ENCODE measurements around the gene IL13.
"Not testable (repeated sequence)": the region's sequence is repeated elsewhere in the genome, so short reads cannot be mapped to it uniquely, and the experiment has no call there.

IL13 gene

DNA sequence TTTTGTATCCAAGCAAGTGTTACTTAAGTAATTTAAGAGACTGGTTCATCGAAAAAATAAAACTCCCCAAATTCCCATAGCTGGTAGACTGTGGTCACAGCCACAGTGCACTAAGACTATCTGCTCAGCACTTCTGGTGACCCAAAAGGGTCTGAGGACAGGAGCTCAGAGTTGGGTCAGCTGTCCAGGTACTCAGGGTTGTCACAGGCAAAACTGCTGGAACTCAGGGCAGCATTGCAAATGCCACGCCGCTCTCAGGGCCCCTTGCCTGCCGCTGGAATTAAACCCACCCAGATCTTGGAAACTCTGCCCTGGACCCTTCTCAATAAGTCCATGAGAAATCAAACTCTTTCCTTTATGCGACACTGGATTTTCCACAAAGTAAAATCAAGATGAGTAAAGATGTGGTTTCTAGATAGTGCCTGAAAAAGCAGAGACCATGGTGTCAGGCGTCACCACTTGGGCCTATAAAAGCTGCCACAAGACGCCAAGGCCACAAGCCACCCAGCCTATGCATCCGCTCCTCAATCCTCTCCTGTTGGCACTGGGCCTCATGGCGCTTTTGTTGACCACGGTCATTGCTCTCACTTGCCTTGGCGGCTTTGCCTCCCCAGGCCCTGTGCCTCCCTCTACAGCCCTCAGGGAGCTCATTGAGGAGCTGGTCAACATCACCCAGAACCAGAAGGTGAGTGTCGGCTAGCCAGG, at the start of gene IL13:
TSS of gene IL13 (plus strand) at position 498 of the 705 bp plus-strand sequence. CDS start at position 512, 14 bp downstream.
- DNase-seq, result no peak

DNA sequence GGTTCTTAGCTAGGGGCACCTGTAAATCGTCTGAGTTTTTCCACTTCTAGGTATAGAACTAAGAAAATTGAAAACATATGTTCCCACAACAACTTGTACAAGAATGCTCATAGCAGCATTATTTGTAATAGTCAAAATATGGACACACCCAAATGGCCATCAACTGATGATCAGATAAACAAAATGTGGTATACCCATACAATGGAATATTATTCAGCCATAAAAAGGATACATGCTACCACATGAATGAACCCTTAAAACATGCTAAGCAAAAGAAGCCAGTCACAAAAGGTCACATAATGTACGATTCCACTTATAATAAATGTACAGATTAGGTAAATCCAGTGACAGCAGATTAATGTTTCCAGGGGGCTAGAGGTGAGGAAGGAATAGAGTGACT, 46.0 kb upstream of the IL13 start:
- DNase-seq, result no peak

DNA sequence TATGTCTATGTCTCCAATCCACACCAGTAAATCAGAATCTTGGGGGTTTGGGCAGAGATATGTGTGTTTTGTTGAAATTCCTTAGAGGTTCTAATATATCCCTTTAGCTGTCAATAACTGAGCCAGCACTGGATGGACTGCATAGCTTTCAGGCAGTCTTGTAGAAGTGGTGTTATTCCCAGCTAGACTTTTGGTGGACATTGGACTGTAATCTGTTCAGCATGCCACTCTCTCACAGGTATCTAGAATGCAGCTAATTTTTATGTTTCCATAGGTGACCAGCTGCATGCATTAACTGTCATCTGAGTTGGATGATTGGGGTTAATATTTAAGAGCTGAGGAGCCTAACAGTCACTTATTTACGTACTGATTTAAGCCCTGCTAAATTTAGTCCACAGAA, 45.1 kb upstream of the IL13 start:
- DNase-seq, result no peak

DNA sequence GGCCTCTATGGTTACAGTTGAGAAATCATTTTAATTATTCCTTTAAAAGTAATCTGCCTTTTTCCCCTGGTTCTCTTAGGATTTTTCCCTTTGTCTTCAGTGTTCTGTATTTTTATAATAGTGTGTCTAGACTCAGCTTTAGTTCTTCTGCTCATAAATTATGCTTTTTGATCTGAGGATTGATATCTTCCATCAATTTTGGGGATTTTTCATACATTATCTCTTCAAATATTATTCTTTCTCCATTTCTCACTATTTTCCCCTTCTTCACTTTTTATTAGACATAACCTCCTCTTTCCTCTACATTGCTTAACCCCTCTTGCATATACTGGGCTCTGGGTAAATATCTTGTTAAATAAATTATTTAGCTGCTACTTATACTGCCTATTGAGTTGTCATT, 36.3 kb upstream of the IL13 start:
- DNase-seq, result no peak

GRCh38 chr5:132622608-132623007, 35.4 kb upstream of the IL13 start:
- no peak for DNase-seq

- no peak for DNase-seq
These were observed 30.5 kb upstream of the IL13 start for GRCh38 chr5:132627470-132627869.

DNA sequence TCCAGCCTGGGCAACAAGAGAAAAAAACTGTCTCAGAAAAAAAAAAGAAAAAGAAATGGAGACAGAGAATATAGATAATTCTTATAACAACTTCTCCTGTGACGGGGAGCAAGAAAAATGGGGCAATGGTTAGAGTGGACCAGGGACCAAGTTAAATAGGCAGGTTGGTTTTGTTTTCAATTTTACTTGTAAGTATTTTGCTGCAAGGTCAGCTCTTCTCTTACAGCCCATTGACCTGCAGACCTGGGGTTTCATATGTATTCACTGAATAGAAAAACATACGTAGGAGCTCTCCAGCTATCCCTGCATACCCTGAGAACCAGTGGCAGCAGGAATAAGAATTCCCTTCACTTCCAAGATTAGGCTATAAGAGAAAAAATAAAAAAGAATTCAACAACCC, 29.2 kb upstream of the IL13 start:
- DNase-seq, result no peak

DNA sequence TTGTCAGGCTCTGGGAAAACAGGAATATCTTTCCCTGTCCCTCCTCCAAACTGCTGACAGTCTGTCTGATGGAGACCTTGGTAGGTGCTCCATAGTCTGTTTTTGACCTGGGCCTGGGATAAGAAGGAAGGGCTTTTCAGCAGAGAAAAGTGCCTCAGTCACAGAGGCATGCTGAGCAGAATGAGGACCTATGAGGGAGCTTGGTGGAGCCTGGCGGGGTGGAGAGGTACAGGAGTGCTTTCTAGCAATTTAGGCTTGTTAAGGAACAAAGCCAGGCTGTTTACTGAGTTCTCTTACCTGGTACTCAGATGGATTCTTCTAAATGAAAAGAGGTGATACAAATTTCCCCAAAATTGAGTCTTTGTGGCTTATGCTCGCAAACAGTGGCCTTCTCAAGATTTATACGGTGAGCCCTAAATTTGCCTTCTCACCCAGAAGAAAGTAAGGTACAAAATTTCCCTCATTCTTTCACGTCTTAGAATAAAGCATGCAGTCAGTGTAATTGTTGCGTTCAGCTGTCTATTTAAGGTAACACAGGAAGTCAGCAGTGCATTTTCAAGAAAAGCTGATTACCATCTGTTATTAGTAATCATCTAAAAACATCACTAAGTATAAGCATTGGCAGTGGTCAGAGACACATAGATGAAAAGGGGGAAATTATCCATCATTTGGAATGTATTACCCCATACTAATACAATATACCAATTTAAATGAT, 28.6 kb upstream of the IL13 start:
- DNase-seq, result no peak

DNA sequence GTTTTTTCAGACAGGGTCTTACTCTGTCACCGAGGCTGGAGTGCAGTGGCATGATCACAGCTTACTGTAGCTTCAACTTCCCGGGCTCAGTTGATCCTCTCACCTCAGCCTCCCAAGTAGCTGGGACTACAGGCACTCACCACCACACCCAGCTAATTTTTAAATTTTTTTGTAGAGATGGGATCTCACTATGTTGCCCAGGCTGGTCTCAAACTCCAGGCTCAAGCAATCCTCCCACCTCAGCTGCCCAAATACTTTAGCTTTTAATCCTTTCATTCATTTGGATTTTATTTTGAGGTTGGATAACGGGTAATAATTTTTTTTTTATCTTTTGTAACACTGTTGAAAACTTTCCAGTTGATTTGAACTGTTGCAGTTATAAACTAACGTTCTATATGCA, 24.4 kb upstream of the IL13 start:
- not testable (repeated sequence) for DNase-seq

- DNase-seq, result no peak
These were observed 22.1 kb upstream of the IL13 start for GRCh38 chr5:132635873-132636272.

DNA sequence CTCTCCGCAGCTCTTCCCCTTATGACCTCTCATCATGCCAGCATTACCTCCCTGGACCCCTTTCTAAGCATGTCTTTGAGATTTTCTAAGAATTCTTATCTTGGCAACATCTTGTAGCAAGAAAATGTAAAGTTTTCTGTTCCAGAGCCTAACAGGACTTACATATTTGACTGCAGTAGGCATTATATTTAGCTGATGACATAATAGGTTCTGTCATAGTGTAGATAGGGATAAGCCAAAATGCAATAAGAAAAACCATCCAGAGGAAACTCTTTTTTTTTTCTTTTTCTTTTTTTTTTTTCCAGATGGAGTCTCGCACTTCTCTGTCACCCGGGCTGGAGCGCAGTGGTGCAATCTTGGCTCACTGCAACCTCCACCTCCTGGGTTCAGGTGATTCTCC, 20.7 kb upstream of the IL13 start:
- DNase-seq, result no peak

DNA sequence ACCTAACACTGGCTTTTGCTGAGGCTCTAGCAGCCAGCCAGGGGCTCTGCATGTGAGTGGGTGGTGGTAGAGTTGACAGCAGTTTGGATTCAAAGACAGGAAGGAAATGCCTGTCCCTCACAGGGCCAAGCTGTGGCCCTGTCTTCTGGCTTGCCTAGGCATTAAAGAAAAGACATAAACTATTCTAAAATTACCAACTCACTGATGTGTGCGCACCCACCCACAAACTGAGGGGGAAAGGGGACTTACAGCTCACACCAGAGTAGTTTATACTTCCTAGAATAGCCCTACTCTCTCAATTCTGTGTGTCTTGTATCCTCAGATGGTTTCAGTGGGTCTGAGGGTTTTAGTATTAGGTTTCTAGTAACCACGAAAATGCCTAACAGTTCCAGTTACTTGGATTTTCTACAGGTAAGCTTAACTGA, 18.3 kb upstream of the IL13 start:
- DNase-seq, result no peak

DNA sequence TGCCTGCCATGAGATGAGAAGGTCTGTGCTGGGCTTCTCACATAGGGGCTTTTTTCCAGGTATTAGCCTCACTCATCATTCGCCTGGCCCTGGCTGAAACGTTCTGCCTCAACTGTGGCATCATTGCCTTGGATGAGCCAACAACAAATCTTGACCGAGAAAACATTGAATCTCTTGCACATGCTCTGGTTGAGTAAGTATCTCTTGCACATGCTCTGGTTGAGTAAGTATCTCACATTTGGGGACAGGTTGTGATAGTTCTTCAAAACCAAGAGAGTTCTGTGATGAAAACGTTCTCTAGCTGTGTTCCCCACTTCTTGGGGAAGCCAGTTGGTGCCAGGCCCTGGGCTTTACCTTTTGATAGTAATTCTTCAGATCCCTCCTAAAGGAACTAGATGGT, 17.4 kb upstream of the IL13 start:
- DNase-seq, result no peak

- DNase-seq, result no peak
These were observed 16.7 kb upstream of the IL13 start for GRCh38 chr5:132641241-132641723.

DNA sequence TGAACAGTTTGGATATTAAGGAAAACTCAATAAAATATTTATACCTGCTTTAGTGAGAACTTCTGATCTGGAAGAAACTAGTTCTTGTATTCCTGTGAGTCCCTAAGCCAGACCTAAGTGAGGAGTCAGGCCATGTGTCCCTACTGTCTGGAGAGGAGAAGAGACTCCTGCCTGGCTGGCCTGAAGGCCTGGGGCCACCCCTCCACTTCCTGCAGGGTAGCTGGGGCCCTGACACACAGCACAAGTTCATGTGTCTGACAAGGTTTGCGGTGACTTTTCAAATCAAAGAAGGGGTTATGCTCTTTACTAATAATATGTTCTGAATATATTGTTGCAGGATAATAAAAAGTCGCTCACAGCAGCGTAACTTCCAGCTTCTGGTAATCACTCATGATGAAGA, 16.1 kb upstream of the IL13 start:
- no peak for DNase-seq

- no peak for DNase-seq
These were observed 13.8 kb upstream of the IL13 start for GRCh38 chr5:132644177-132644576.

DNA sequence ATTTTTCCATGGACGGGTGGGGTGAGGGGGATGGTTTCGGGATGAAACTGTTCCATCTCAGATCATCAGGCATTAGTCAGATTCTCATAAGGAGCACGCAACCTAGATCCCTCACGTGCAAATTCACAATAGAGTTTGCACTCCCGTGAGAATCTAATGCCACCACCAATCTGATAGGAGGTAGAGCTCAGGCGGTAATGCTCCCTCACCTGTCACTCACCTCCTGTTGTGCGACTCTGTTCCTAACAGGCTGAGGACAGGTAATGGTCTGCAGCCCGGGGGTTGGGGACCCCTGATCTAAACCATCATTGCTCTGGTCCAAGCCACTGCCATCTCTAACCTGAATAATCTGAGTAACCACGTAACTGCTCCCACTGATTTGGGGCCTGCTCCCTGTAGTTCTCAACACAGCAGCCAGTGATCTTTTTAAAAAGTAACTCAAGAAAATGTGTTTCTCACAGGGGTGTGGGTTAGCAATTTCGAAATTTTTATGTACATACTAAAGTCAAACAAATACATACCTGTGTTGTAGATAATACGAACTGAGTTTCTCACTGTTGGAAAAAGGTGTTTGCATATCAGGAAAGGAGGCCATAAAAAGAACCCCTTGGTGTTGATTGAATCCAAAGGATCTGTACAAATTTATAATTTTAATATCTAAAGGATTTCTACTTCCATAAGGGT, 11.2 kb upstream of the IL13 start:
- no peak for DNase-seq

DNA sequence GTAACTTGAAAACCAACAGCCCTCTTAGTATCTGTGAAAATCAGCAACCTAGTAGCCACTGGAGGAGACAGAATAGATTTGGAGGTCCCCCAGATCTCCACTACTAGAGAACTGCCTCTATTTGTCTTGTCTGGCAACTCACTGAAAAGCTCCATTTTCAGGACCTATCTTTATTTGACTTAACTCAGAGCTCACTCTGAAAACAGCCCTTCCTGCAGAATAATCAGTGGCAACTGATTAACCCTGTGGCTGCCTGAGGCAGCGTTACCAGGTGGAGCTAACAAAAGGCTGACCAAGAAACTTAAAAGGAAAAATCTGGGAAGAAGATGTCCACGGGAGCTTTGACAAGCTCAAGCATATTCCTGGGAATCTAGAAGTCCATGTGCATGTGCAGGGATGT, 10.5 kb upstream of the IL13 start:
- DNase-seq, result no peak

DNA sequence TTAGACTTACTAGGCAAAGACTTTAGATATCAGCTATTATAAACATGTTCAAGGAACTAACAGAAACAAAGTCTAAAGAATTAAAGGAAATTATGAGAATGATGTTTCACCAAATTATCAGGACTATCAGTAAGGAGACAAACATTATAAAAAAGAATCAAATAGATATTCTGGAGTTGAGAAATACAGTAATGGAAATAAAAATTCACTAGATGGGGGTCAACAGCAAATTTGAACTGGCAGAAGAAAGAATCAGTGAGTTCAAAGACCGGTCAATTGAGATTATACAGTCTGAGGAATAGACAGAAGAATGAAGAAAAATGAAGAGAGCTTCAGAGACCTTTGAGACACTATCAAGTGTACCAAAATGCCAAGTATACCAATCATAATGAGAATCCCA, 9.6 kb upstream of the IL13 start:
- no peak for DNase-seq

GRCh38 chr5:132651838-132652469, 6.0 kb upstream of the IL13 start:
- no peak for DNase-seq

DNA sequence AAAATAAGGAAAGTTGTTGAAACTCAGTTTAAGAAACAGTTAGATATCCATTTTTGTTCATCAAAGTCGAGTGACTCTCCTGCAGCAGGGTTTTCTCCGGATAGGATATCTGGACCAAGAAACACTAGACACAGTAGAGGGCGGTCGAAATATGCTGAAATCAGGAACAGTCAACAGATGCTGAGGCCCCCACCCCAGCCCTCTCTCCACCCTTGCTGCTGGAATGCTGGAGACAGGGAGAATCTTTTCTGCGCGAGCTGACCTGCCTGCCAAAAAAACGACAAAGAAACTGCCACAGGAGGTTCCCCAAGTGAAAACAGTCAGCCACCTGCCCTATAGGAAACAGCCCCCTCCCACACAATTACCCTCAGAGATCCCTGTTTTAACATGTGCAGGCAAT, 4.3 kb upstream of the IL13 start:
- no peak for DNase-seq

DNA sequence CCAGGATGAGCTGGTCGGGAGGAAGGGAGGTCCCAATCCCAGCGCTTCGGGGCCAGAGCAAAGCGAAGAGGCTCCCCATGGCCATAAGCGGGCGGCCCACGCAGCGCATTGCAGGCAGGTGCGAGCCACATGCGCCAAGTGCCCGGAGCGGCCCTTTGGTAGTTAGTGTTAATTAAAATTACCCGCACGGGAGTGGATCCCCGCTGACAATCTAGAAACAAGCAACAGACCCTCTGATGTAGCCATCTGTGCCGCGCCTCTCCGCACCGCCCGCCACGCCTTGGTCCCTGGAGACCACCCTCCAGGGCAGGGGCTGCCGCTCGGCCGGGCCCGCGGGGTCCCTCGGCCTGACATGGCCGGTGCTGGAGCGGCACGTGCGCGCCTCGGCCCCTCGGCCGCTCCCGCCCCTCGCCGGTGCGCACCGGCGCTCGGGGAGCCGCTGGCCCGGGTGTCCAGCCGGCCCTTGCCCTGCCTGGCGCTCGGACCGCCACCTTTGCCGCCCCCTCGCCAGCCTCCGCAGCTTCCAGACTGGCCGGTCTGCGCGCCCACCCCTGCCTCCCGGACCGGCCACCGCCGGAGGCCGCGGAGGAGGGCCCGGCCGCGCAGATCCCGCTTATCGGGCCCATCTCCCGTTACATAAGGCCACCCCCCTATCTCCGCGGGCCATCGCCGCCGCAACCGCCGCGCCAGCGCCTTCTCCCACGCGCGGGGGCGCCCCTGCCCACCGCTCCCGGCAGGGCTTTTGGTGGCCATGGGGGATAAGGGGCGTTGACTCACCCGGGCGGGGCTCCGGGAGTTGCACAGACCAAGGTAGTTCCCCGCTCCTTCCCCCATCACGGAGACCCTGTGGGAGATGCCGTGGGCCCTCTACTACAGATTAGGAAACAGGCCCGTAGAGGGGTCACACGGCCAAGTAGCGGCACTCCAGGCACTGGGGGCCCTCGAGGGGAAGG, 1.9 kb upstream of the IL13 start:
- peak; percentile 41 for DNase-seq

All from fibroblast of skin of right quadriceps (primary cell).